Activated CD8-positive, alpha-beta T cell treated with anti-CD3 and anti-CD28 coated beads, Interleukin-2, amount 10 ng/mL, durations not matched to agents 7 days and 5 days (primary cell): Measurements from ENCODE around the gene WAS. TPM values are rescaled to one million over a fixed set of nuclear protein-coding genes. Genes with fewer than 3 reads are reported as not detected.
"Not testable (repeated sequence)": the region's sequence is repeated elsewhere in the genome, so short reads cannot be mapped to it uniquely, and the experiment has no call there.

Experiments used
- ATAC-seq: fragments of 150-1000 bp; cut with Tn5 transposase; one replicate; pipeline ENCODE4 v1.10.0; 2021; ENCODE audit warnings: moderate library complexity
- CTCF ChIA-PET: fragments of 350-600 bp; sonication (Branson Sonifier 250); formaldehyde crosslinking; loops from one replicate; lab custom pipeline; 2021; ENCODE audit warnings: antibody characterized with exemption; lab: Charles Lee
- POLR2A ChIA-PET: fragments of 350-600 bp; sonication (Branson Sonifier 250); formaldehyde crosslinking; loops from one replicate; lab custom pipeline; 2021; ENCODE audit warnings: antibody characterized with exemption; lab: Charles Lee
- DNase-seq: peaks from one replicate; pipeline ENCODE4 v3.0.0-alpha.2; 2020
- H3K27ac Mint-ChIP-seq: one replicate; pipeline ENCODE4 v1.8.0; 2021; ENCODE audit warnings: mild to moderate bottlenecking, mixed read lengths
- H3K27me3 Mint-ChIP-seq: one replicate; pipeline ENCODE4 v1.8.0; 2021; ENCODE audit warnings: low read depth, mixed read lengths
- H3K36me3 Mint-ChIP-seq: one replicate; pipeline ENCODE4 v1.8.0; 2021; ENCODE audit warnings: low read depth, mixed read lengths
- H3K4me1 Mint-ChIP-seq: one replicate; pipeline ENCODE4 v1.8.0; 2021; ENCODE audit warnings: low read depth, mixed read lengths
- H3K4me3 Mint-ChIP-seq: one replicate; pipeline ENCODE4 v1.8.0; 2021; ENCODE audit warnings: mild to moderate bottlenecking, mixed read lengths
- H3K9me3 Mint-ChIP-seq: one replicate; pipeline ENCODE4 v1.8.0; 2022; ENCODE audit warnings: mixed read lengths; ENCODE audit not compliant: insufficient read depth
- total RNA-seq, 2 experiments: library from RNA; stranded (reverse); gene quantifications; one replicate each; pipeline ENCODE4 v1.2.3, GENCODE V29; 2021

The WAS gene
- total RNA-seq, 2 experiments from 2014 or later, result 134 to 164 TPM

DNA sequence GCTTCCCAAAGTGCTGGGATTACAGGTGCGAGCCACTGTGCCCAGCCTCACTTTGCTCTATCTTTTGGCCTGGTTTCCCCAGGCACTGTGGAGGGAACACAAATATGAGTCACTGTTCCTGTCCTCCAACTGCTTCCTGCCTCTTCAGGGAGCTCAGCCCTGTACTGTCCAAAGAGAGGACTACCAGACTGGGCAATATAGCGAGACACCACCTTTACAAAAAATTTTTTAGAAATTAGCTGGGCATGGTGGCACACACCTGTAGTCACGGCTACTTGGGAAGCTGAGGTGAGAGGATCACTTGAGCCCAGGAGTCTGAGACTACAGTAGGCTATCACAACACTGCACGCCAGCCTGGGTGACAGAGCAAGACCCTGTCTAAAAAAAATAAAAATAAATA, 16.9 kb upstream of the WAS start:
- POLR2A ChIA-PET, result no interaction called here
- Mint-ChIP-seq H3K27me3 (no peaks in the 10 kb centered on the region), H3K27ac (no peak overlapping the region), H3K4me1 (no peaks in the 10 kb centered on the region), H3K36me3 (no peaks in the 10 kb centered on the region), H3K9me3 (no peaks in the 10 kb centered on the region), H3K4me3 (no peak overlapping the region)
- DNase-seq, result no peak
- CTCF ChIA-PET, result no interaction called here
- no peak for ATAC-seq

DNA sequence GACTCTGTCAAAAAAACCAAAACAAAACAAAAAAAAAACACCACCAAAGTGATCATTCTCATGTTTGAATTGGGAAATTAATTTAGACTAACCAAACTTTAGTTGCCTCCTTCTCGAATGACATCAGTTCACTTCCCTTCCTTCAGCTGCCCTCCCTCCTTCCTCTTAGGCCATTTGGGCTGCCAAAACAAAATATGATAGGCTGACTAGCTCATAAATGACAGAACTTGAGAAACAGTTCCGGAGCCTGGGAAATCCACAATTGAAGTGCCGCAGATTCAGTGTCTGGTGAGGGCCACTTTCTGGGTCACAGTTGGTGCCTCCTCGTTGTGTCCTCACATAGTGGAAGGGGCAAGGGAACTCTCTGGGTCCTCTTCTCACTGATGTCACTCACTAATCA, 16.1 kb upstream of the WAS start:
- Mint-ChIP-seq H3K27me3 (no peaks in the 10 kb centered on the region), H3K4me1 (no peaks in the 10 kb centered on the region), H3K36me3 (no peaks in the 10 kb centered on the region), H3K9me3 (no peaks in the 10 kb centered on the region), H3K27ac (no peak overlapping the region), H3K4me3 (no peak overlapping the region)
- DNase-seq (no peak), ATAC-seq (no peak)
- ChIA-PET POLR2A (no interaction called here), CTCF (no interaction called here)

- H3K4me3 Mint-ChIP-seq, CTCF ChIA-PET, POLR2A ChIA-PET, H3K36me3 Mint-ChIP-seq, H3K27ac Mint-ChIP-seq, H3K9me3 Mint-ChIP-seq, H3K4me1 Mint-ChIP-seq, DNase-seq, ATAC-seq, H3K27me3 Mint-ChIP-seq: not testable (repeated sequence)
These were observed 15.4 kb upstream of the WAS start for GRCh38 chrX:48668187-48668586.

GRCh38 chrX:48676106-48676892, 7.3 kb upstream of the WAS start:
- DNase-seq, result peak; percentile 89
- no peaks in the 10 kb centered on the region for H3K9me3 Mint-ChIP-seq
- ChIA-PET POLR2A (interaction anchor here (1.0 to 1.1 kb wide), 4 partner anchors 19 to 261 kb away, joined by 3 to 4 read pairs (median 3); partner anchors contain the start of gene RBM3), CTCF (interaction anchor here (0.8 kb wide), 1 partner anchor 32 kb away, joined by 3 read pairs; no protein-coding TSS in a partner anchor)
- peak overlapping the region; percentile 92 for H3K27ac Mint-ChIP-seq
- ATAC-seq, result peak; percentile 97
- no peaks in the 10 kb centered on the region for H3K27me3 Mint-ChIP-seq
- H3K4me1 Mint-ChIP-seq, result peaks cover 33% of the 10 kb centered on the region
- peaks cover 7% of the 10 kb centered on the region for H3K36me3 Mint-ChIP-seq
- H3K4me3 Mint-ChIP-seq, result peak overlapping the region; percentile 92

- peaks cover 7% of the 10 kb centered on the region for H3K36me3 Mint-ChIP-seq
- H3K27ac Mint-ChIP-seq, result peak overlapping the region; percentile 92
- H3K27me3 Mint-ChIP-seq, result no peaks in the 10 kb centered on the region
- CTCF ChIA-PET, result interaction anchor here (0.8 kb wide), 1 partner anchor 32 kb away, joined by 3 read pairs; no protein-coding TSS in a partner anchor
- no peak for DNase-seq
- peaks cover 33% of the 10 kb centered on the region for H3K4me1 Mint-ChIP-seq
- POLR2A ChIA-PET, result interaction anchor here (1.0 to 1.1 kb wide), 4 partner anchors 19 to 261 kb away, joined by 3 to 4 read pairs (median 3); partner anchors contain the start of gene RBM3
- H3K4me3 Mint-ChIP-seq, result peak overlapping the region; percentile 92
- no peaks in the 10 kb centered on the region for H3K9me3 Mint-ChIP-seq
- peak; percentile 27 for ATAC-seq
These were observed 6.7 kb upstream of the WAS start for GRCh38 chrX:48676893-48677270.

- ChIA-PET POLR2A (interaction anchor here (0.5 to 1.1 kb wide), 2 partner anchors 260 to 300 kb away, joined by 3 read pairs; no protein-coding TSS in a partner anchor), CTCF (no interaction called here)
- peak overlapping the region; percentile 92 for H3K27ac Mint-ChIP-seq
- H3K4me1 Mint-ChIP-seq, result peaks cover 38% of the 10 kb centered on the region
- H3K4me3 Mint-ChIP-seq, result peak overlapping the region; percentile 92
- H3K27me3 Mint-ChIP-seq, result no peaks in the 10 kb centered on the region
- peaks cover 7% of the 10 kb centered on the region for H3K36me3 Mint-ChIP-seq
- DNase-seq (no peak), ATAC-seq (no peak)
- no peaks in the 10 kb centered on the region for H3K9me3 Mint-ChIP-seq
These were observed 6.1 kb upstream of the WAS start for GRCh38 chrX:48677516-48677915.

GRCh38 chrX:48680467-48680866, 3.1 kb upstream of the WAS start:
- CTCF ChIA-PET, H3K4me3 Mint-ChIP-seq, ATAC-seq, H3K27me3 Mint-ChIP-seq, POLR2A ChIA-PET, H3K9me3 Mint-ChIP-seq: not testable (repeated sequence)
- DNase-seq, result peak; percentile 63
- Mint-ChIP-seq H3K4me1 (peaks cover 55% of the 10 kb centered on the region), H3K27ac (peak overlapping the region; percentile 57), H3K36me3 (peaks cover 27% of the 10 kb centered on the region)

GRCh38 chrX:48680925-48681324, 2.7 kb upstream of the WAS start:
- H3K9me3 Mint-ChIP-seq, CTCF ChIA-PET, POLR2A ChIA-PET, H3K27me3 Mint-ChIP-seq, ATAC-seq, DNase-seq, H3K4me3 Mint-ChIP-seq: not testable (repeated sequence)
- Mint-ChIP-seq H3K27ac (peak overlapping the region; percentile 57), H3K36me3 (peaks cover 31% of the 10 kb centered on the region), H3K4me1 (peaks cover 55% of the 10 kb centered on the region)

DNA sequence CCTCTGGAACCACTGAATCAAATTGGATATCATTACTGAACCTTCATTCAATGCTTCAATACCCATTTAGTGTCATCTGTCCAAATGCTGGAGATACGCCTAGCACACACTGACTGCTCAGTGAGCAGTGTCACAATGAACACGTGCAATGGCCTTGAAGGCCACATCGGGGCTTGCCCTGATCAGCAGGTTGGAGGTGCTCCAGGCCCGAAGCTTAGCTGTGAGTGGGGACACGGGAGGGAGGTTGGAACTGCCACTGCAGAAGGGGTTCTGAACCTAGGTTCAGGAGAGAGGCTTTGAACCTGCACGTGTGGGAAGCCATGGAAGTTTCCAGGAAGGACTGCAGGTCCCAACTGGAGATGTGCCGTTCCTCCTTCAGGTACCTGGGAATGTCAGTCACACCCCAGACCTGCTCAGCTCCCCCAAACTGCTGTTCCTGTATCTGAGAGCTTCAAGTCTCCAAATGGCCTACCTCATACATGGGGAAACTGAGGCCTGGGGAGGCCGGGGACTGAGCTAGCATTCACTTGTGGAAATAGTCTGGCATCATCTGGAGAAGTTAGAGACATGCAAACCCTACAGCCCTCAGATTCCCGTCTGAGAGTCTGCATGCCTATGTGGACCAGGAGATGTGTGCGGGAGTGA, 1.9 kb upstream of the WAS start:
- H3K4me1 Mint-ChIP-seq, result peaks cover 62% of the 10 kb centered on the region
- peaks cover 39% of the 10 kb centered on the region for H3K36me3 Mint-ChIP-seq
- no peak overlapping the region for H3K27ac Mint-ChIP-seq
- no peak for DNase-seq
- no peaks in the 10 kb centered on the region for H3K9me3 Mint-ChIP-seq
- POLR2A ChIA-PET, result interaction anchor here (1.0 kb wide), 1 partner anchor 119 kb away, joined by 6 read pairs; no protein-coding TSS in a partner anchor
- H3K4me3 Mint-ChIP-seq, result no peak overlapping the region
- H3K27me3 Mint-ChIP-seq, result no peaks in the 10 kb centered on the region
- CTCF ChIA-PET, result no interaction called here
- ATAC-seq, result no peak

GRCh38 chrX:48682795-48683194, 804 bp upstream of the WAS start:
- Mint-ChIP-seq H3K27ac (peak overlapping the region; percentile 93), H3K36me3 (peaks cover 46% of the 10 kb centered on the region), H3K4me1 (peaks cover 69% of the 10 kb centered on the region)
- ChIA-PET CTCF (interaction anchor here (1.6 kb wide), 1 partner anchor 34 kb away, joined by 8 read pairs; no protein-coding TSS in a partner anchor), POLR2A (interaction anchor here (0.6 to 3.9 kb wide), 4 partner anchors 13 to 215 kb away, joined by 3 to 22 read pairs (median 6); partner anchors contain the start of genes PQBP1 and SUV39H1)
- not testable (repeated sequence) for ATAC-seq, H3K27me3 Mint-ChIP-seq, H3K4me3 Mint-ChIP-seq, DNase-seq, H3K9me3 Mint-ChIP-seq

DNA sequence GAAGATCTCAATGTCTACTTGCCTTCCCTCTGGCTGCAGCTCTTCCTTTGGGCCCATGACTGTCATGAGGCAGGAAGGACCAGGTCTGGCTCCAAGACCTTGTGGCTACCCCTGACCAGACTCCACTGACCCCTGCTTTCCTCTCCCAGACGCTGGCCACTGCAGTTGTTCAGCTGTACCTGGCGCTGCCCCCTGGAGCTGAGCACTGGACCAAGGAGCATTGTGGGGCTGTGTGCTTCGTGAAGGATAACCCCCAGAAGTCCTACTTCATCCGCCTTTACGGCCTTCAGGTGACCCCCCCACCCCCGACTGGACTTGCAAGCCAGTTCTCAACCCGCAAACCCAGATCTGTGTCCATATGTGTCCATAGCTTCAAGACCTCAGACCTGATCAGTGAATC, 535 bp downstream of the WAS start:
- Mint-ChIP-seq H3K36me3 (peaks cover 51% of the 10 kb centered on the region), H3K4me3 (peak overlapping the region; percentile 91), H3K27me3 (no peaks in the 10 kb centered on the region), H3K4me1 (peaks cover 62% of the 10 kb centered on the region), H3K9me3 (no peaks in the 10 kb centered on the region), H3K27ac (peak overlapping the region; percentile 93)
- ChIA-PET CTCF (interaction anchor here (1.0 to 1.6 kb wide), 3 partner anchors 12 to 255 kb away, joined by 3 to 8 read pairs (median 3); no protein-coding TSS in a partner anchor), POLR2A (interaction anchor here (1.4 to 3.9 kb wide), 3 partner anchors 12 to 53 kb away, joined by 4 to 22 read pairs (median 9); partner anchors contain the start of gene SUV39H1)
- ATAC-seq (peak; percentile 4), DNase-seq (no peak)
